Measurements from ENCODE around the gene ZGPAT. TPM values are rescaled to one million over a fixed set of nuclear protein-coding genes. Genes with fewer than 3 reads are reported as not detected.

ZGPAT gene
- total and polyA plus RNA-seq, 2 of the 13 experiments (the other 11 are each of a cell fraction or from before 2014, with no cell fraction given), result 23.0 to 41.9 TPM

GRCh38 chr20:63708301-63709148, 686 bp downstream of the ZGPAT start (continued):
- TF ChIP-seq, protein P1, sequence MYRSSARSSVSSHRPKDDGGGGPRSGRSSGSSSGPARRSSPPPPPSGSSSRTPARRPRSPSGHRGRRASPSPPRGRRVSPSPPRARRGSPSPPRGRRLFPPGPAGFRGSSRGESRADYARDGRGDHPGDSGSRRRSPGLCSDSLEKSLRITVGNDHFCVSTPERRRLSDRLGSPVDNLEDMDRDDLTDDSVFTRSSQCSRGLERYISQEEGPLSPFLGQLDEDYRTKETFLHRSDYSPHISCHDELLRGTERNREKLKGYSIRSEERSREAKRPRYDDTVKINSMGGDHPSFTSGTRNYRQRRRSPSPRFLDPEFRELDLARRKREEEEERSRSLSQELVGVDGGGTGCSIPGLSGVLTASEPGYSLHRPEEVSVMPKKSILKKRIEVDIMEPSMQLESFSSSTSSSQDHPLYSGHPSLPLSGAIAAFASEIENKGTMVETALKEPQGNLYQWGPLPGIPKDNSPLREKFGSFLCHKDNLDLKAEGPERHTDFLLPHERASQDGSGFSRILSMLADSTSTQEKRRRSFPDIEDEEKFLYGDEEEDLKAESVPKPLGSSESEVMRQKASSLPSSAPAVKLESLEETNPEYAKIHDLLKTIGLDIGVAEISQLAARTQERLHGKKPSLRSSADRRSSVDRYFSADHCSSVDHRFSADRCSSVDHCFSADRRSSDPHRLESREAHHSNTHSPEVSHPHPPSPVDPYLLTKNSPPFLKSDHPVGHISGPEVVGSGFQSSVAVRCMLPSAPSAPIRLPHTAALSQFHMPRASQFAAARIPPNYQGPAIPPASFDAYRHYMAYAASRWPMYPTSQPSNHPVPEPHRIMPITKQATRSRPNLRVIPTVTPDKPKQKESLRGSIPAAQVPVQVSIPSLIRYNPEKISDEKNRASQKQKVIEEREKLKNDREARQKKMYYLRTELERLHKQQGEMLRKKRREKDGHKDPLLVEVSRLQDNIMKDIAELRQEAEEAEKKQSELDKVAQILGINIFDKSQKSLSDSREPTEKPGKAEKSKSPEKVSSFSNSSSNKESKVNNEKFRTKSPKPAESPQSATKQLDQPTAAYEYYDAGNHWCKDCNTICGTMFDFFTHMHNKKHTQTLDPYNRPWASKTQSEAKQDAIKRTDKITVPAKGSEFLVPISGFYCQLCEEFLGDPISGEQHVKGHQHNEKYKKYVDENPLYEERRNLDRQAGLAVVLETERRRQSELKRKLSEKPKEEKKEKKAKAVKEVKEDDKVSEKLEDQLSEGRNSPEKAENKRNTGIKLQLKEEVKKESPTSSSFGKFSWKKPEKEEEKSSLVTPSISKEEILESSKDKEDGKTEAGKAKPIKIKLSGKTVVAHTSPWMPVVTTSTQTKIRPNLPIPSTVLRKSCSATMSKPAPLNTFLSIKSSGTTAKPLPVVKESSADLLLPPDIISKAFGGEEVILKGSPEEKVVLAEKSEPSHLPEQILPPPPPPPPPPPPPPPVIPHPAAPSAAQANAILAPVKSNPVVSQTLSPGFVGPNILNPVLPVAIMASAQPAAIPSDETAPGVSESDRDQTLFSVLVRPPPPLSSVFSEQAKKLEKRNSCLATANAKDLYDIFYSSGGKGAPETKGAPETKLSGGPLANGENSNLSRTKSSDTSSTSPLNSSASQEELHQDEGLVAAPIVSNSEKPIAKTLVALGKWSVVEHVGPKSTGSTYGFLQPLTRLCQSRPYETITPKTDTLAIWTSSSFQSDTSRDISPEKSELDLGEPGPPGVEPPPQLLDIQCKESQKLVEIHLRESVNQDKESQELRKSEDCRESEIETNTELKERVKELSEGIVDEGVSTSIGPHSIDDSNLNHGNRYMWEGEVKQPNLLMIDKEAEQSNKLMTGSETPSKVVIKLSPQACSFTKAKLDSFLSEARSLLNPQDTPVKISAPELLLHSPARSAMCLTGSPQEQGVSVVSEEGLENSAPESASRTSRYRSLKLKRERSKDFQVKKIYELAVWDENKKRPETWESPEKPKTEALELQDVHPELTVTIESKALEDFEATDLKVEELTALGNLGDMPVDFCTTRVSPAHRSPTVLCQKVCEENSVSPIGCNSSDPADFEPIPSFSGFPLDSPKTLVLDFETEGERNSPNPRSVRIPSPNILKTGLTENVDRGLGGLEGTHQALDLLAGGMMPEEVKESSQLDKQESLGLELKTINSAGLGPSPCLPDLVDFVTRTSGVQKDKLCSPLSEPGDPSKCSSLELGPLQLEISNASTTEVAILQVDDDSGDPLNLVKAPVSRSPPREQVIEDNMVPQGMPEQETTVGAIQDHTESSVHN (CRISPR knock-in tag; IDR thresholded peaks at IDR 0.05), result peak; percentile 35
- no peak for TF ChIP-seq ZNF432 (CRISPR knock-in tag; IDR thresholded peaks at IDR 0.05; ENCODE audit: borderline replicate concordance)
- no peak for TF ChIP-seq TERF1 (CRISPR knock-in tag; IDR thresholded peaks at IDR 0.05)
- no peak for TF ChIP-seq ZBTB49 (CRISPR knock-in tag; IDR thresholded peaks at IDR 0.05; ENCODE audit: borderline replicate concordance)
- no peak for TF ChIP-seq POLR2A (IDR thresholded peaks at IDR 0.05; ENCODE audit: insufficient read depth in 1 of 2, low read depth in 2 of 2, low read length in 2 of 2)
- no peak; the same call in 1 of the 2 replicates for TF ChIP-seq ETV5 (CRISPR knock-in tag; IDR thresholded peaks at IDR 0.05; ENCODE audit: borderline replicate concordance)
- no peak for TF ChIP-seq ZNF781 (CRISPR knock-in tag; IDR thresholded peaks at IDR 0.05; ENCODE audit: borderline replicate concordance, not compliant biosample characterization)
- TF ChIP-seq ZNF83 (CRISPR knock-in tag; IDR thresholded peaks at IDR 0.05; ENCODE audit: borderline replicate concordance), result no peak
- no peak for TF ChIP-seq ZNF160 (CRISPR knock-in tag; IDR thresholded peaks at IDR 0.05)
- TF ChIP-seq, protein P2, sequence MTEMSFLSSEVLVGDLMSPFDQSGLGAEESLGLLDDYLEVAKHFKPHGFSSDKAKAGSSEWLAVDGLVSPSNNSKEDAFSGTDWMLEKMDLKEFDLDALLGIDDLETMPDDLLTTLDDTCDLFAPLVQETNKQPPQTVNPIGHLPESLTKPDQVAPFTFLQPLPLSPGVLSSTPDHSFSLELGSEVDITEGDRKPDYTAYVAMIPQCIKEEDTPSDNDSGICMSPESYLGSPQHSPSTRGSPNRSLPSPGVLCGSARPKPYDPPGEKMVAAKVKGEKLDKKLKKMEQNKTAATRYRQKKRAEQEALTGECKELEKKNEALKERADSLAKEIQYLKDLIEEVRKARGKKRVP (CRISPR knock-in tag; IDR thresholded peaks at IDR 0.05), result no peak
- no peak for TF ChIP-seq CAMTA2 (CRISPR knock-in tag; IDR thresholded peaks at IDR 0.05; ENCODE audit: borderline replicate concordance)
- no peak for TF ChIP-seq GZF1 (CRISPR knock-in tag; IDR thresholded peaks at IDR 0.05)
- no peak for TF ChIP-seq NR2F1 (CRISPR knock-in tag; IDR thresholded peaks at IDR 0.05)
- TF ChIP-seq CC2D1A (CRISPR knock-in tag; IDR thresholded peaks at IDR 0.05), result no peak
